ENCODE results near the gene FAM107B.

Gene FAM107B

DNA sequence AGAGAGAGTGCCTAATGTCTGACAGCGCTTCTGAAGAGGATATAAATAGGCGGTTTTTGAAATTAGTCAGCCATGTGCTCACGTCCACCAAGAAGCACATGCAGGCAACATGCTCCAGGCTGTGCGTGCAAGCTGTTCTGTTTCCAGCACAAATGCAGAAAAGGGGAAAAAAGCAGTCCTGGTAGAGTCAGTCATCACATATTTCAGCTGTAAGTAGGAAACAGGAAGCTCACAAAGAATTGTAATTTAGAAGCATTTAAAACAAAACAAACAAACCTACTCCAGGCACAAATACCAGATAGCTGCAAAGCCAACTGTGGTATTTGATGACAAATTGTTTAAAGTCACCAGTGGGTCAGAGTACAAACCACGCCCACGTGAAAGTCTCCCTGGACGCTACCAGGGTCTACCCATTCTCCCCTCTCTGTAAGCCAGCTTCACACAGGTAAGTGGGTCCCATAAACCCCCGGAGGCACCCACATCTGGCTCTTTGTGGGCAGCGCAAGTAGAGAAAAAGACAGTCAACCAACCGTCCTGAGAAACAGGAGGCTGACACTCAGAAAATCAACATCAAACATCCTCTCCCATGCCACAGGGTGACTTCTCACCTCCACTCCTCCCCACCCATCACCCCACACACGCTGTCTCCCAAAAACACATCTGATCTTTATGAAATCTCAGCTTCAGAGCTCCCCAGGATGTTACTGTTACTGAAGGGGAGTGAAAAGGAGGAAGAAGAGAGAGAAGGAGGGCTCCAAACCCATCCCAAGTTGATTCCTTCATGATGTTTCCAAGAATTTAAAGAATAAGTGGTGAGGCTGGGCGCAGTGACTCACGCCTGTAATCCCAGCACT, 186.4 kb downstream of the FAM107B start:
- TF ChIP-seq CEBPB (IDR thresholded peaks at IDR 0.05) (no peak), USF1 (IDR thresholded peaks at IDR 0.05) (no peak), FOXM1 (IDR thresholded peaks at IDR 0.05; ENCODE audit: borderline replicate concordance, low read depth) (no peak)

DNA sequence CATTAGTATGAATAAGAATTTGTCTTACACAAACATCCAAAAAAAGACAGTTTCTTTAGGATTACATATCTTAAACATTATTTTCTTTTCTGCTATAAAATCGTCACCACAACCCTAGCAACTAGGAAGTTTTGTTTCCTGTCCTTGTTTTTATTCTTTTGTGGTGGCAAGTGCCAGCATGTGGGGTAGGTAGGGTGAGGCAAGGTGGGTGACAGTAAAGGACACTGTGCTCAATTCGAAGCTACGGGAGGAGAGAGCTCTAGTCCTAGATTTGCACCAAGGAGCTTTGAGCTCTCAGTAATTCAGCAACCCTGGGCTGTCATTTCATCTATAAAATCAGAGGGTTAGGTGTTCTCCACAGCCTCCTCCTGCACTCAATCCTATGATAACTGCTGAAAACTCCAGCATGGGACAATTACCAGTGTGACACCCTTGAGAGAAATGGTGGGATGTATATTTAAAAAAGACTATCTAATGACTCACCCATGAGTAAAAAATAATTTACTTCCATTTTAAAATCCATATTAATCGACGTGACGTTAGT, 187.1 kb downstream of the FAM107B start:
- TF ChIP-seq CEBPB (IDR thresholded peaks at IDR 0.05) (no peak), ZBTB7A (IDR thresholded peaks at IDR 0.05; ENCODE audit: low read depth) (no peak), FOXM1 (IDR thresholded peaks at IDR 0.05; ENCODE audit: borderline replicate concordance, low read depth) (no peak), USF1 (IDR thresholded peaks at IDR 0.05) (no peak), REST (IDR thresholded peaks at IDR 0.05; ENCODE audit: low read depth) (no peak), EP300 (IDR thresholded peaks at IDR 0.05; ENCODE audit: borderline replicate concordance) (no peak), TCF12 (IDR thresholded peaks at IDR 0.05; ENCODE audit: low read depth) (no peak)

DNA sequence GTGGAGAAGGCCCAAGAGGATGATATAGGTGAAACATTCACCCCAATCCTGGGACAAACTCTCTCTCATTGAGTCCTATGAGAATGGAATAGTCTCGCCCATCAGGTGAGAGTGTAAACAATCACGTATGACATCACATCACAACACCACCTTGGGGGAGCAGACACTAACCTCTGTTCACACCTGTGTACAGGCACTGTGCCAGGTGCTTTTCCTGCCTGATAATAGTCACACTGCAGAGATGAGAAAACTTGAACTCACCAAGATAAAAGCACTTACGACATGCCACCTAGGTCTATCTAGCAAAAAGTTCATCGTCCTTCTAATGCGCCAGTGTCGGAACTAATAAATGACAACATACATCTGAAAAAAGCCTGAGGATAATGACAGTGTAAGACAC, 187.8 kb downstream of the FAM107B start:
- TF ChIP-seq, protein P1, sequence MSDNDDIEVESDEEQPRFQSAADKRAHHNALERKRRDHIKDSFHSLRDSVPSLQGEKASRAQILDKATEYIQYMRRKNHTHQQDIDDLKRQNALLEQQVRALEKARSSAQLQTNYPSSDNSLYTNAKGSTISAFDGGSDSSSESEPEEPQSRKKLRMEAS (IDR thresholded peaks at IDR 0.05): no peak

- TF ChIP-seq REST (IDR thresholded peaks at IDR 0.05; ENCODE audit: low read depth): no peak
Measured at GRCh38 chr10:14585287-14586193, 189.2 kb downstream of the FAM107B start.

DNA sequence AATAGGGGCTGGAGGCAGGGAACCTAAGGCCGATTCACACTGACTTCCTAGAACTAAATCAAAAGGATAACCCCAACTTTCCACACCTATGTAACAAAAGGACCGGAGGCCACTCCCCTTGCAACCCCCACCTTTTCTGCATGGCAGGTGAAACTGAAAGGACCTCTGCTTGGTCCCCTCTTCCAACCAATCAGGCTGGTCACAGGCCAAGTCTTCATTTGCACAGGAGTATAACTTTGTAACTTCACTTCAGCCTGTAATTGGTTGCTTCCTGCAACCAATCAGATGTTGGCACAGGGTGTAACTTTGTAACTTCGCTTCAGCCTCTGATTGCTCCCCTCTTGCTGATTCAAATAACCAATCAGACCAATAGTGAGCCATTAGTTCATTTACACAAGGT, 190.0 kb downstream of the FAM107B start:
- TF ChIP-seq CEBPB (IDR thresholded peaks at IDR 0.05): no peak
- no peak for TF ChIP-seq REST (IDR thresholded peaks at IDR 0.05; ENCODE audit: low read depth)
- TF ChIP-seq CREB1 (IDR thresholded peaks at IDR 0.05; ENCODE audit: low read depth): no peak
- TF ChIP-seq, protein P1 (IDR thresholded peaks at IDR 0.05): no peak
- no peak for TF ChIP-seq USF1 (IDR thresholded peaks at IDR 0.05)
- no peak for TF ChIP-seq TAF1 (IDR thresholded peaks at IDR 0.05; ENCODE audit: low read depth)
- no peak for TF ChIP-seq TEAD4 (IDR thresholded peaks at IDR 0.05)
- no peak for TF ChIP-seq ZBTB7A (IDR thresholded peaks at IDR 0.05; ENCODE audit: low read depth)
- no peak for TF ChIP-seq YY1 (IDR thresholded peaks at IDR 0.05; ENCODE audit: low read depth)
